CD4-positive, alpha-beta T cell (primary cell): Measurements from ENCODE around the gene FAAP20. TPM values are rescaled to one million over a fixed set of nuclear protein-coding genes. Genes with fewer than 3 reads are reported as not detected.
A peak's percentile ranks its signal among the peaks of the same experiment; 100 is the strongest.

ENCODE experiments used
- ATAC-seq: fragments of 200-7000 bp; cut with Tn5 transposase; one replicate; pipeline ENCODE4 v1.10.0; 2022; ENCODE audit warnings: mild to moderate bottlenecking; ENCODE audit not compliant: poor library complexity
- CTCF ChIA-PET: fragments of 350-600 bp; sonication (Branson Sonifier 250); formaldehyde crosslinking; loops from one replicate; lab custom pipeline; 2021; ENCODE audit warnings: antibody characterized with exemption, inconsistent platforms; lab: Charles Lee
- POLR2A ChIA-PET: fragments of 350-600 bp; sonication (Branson Sonifier 250); formaldehyde crosslinking; loops from one replicate; lab custom pipeline; 2021; ENCODE audit warnings: antibody characterized with exemption, inconsistent platforms; lab: Charles Lee
- DNase-seq, 14 experiments: peaks; one replicate each; pipeline ENCODE4 v3.0.0-alpha.2; 2013 to 2020; ENCODE audit warnings: mixed read lengths in 2 of 14
- H3K27ac ChIP-seq, 2 donors: one replicate each; pipeline versions ENCODE4 v1.5.1 to v1.7.0; 2013; ENCODE audit warnings: low read length in 2 of 2, low read depth in 1 of 2, mild to moderate bottlenecking in 1 of 2
- H3K27me3 ChIP-seq, 2 experiments: 1 replicate in 1 of 2; 2 replicates in 1 of 2; pipeline versions ENCODE4 v1.6.1 to v1.7.0; 2013; ENCODE audit warnings: low read length in 2 of 2, control low read depth in 1 of 2, mild to moderate bottlenecking in 1 of 2, moderate library complexity in 1 of 2; ENCODE audit not compliant: insufficient read depth in 2 of 2, control insufficient read depth in 1 of 2
- H3K36me3 ChIP-seq: one replicate; pipeline ENCODE4 v1.6.1; 2013; ENCODE audit warnings: low read length, control low read depth; ENCODE audit not compliant: insufficient read depth
- H3K4me1 ChIP-seq: one replicate; pipeline ENCODE4 v1.6.1; 2013; ENCODE audit warnings: low read length, control low read depth; ENCODE audit not compliant: insufficient read depth
- H3K4me3 ChIP-seq: one replicate; pipeline ENCODE4 v1.5.1; 2013; ENCODE audit warnings: mild to moderate bottlenecking, low read length, moderate library complexity
- H3K9me3 ChIP-seq, 2 experiments: 1 replicate in 1 of 2; 2 replicates in 1 of 2; pipeline versions ENCODE4 v1.6.1 to v1.7.0; 2013; ENCODE audit warnings: low read length in 2 of 2, mild to moderate bottlenecking in 2 of 2, control low read depth in 1 of 2, moderate library complexity in 1 of 2; ENCODE audit not compliant: control insufficient read depth in 1 of 2, insufficient read depth in 1 of 2
- H3K27ac Mint-ChIP-seq: one replicate; pipeline ENCODE4 v1.8.0; 2020; ENCODE audit warnings: mixed read lengths
- H3K27me3 Mint-ChIP-seq: one replicate; pipeline ENCODE4 v1.8.0; 2021; ENCODE audit warnings: mixed read lengths
- H3K36me3 Mint-ChIP-seq: one replicate; pipeline ENCODE4 v1.8.0; 2021; ENCODE audit warnings: low read depth, mixed read lengths
- H3K4me1 Mint-ChIP-seq: one replicate; pipeline ENCODE4 v1.8.0; 2021; ENCODE audit warnings: low read depth, mixed read lengths
- H3K4me3 Mint-ChIP-seq: one replicate; pipeline ENCODE4 v1.8.0; 2020; ENCODE audit warnings: mild to moderate bottlenecking, mixed read lengths
- H3K9me3 Mint-ChIP-seq: one replicate; pipeline ENCODE4 v1.8.0; 2020; ENCODE audit warnings: mixed read lengths
- CTCF ChIP-seq: fragments of 200-600 bp; IDR thresholded peaks from one replicate; pipeline ENCODE4 v1.8.0; 2022; ENCODE audit warnings: antibody characterized with exemption, mild to moderate bottlenecking
- intact Hi-C, 2 experiments: fragments of 100-400 bp; cut with DNase I in 1 of 2; cut with micrococcal nuclease in 1 of 2; formaldehyde crosslinking; loops; one replicate each; pipeline versions ENCODE4 v1.15.1 to v1.9.0; 2023 to 2025; cut with DNase I, micrococcal nuclease
- total RNA-seq, 174 experiments: library from RNA in 2 of 174; stranded (reverse) in 2 of 174; gene quantifications; one replicate each; pipeline ENCODE4 v1.2.3 and lab custom pipeline; 2021 to 2026

Gene FAAP20
- total RNA-seq, 2 experiments from 2014 or later, result 51.7 to 53.1 TPM

- Mint-ChIP-seq H3K27me3 (no peaks in the 10 kb centered on the region), H3K36me3 (no peaks in the 10 kb centered on the region), H3K4me3 (no peak overlapping the region), H3K4me1 (no peaks in the 10 kb centered on the region), H3K9me3 (no peaks in the 10 kb centered on the region), H3K27ac (no peak overlapping the region)
- Histone ChIP-seq H3K27me3 (no peaks in the 10 kb centered on the region), H3K36me3 (no peaks in the 10 kb centered on the region), H3K9me3 (no peaks in the 10 kb centered on the region), H3K4me1 (peaks cover 22% of the 10 kb centered on the region), H3K27ac (no peak overlapping the region), H3K4me3 (no peak overlapping the region)
- CTCF ChIA-PET, result no interaction called here
- no peak for ATAC-seq
- TF ChIP-seq CTCF, result no peak
- intact Hi-C loops, result no loop called here
- no peak for DNase-seq
- POLR2A ChIA-PET, result no interaction called here
Measured at GRCh38 chr1:2214541-2215241, 20.1 kb upstream of the FAAP20 start.

GRCh38 chr1:2213576-2214505 is 19.3 kb upstream of the FAAP20 start:
- no peak for DNase-seq
- no peak overlapping the region for H3K4me3 ChIP-seq
- no peaks in the 10 kb centered on the region for H3K27me3 Mint-ChIP-seq
- ATAC-seq, result no peak
- ChIA-PET CTCF (no interaction called here), POLR2A (no interaction called here)
- TF ChIP-seq CTCF, result no peak
- H3K4me3 Mint-ChIP-seq, result no peak overlapping the region
- intact Hi-C loops, result no loop called here
- no peaks in the 10 kb centered on the region for H3K9me3 ChIP-seq
- no peaks in the 10 kb centered on the region for H3K36me3 ChIP-seq
- no peaks in the 10 kb centered on the region for H3K27me3 ChIP-seq
- no peak overlapping the region for H3K27ac ChIP-seq
- H3K9me3 Mint-ChIP-seq, result no peaks in the 10 kb centered on the region
- no peaks in the 10 kb centered on the region for H3K36me3 Mint-ChIP-seq
- H3K27ac Mint-ChIP-seq, result no peak overlapping the region
- H3K4me1 Mint-ChIP-seq, result no peaks in the 10 kb centered on the region
- H3K4me1 ChIP-seq, result peaks cover 22% of the 10 kb centered on the region

- peak; percentile 33 for TF ChIP-seq CTCF
- H3K9me3 Mint-ChIP-seq, result no peaks in the 10 kb centered on the region
- H3K27ac ChIP-seq, result no peak overlapping the region
- H3K4me1 ChIP-seq, result peaks cover 22% of the 10 kb centered on the region
- H3K36me3 Mint-ChIP-seq, result no peaks in the 10 kb centered on the region
- H3K27ac Mint-ChIP-seq, result no peak overlapping the region
- peak overlapping the region; percentile 43 for H3K4me3 ChIP-seq
- CTCF ChIA-PET, result interaction anchor here (0.7 to 1.7 kb wide), 7 partner anchors 12 to 168 kb away, joined by 3 to 7 read pairs (median 3); partner anchors contain the start of gene FAAP20
- no peaks in the 10 kb centered on the region for H3K27me3 Mint-ChIP-seq
- H3K9me3 ChIP-seq, result peaks cover 0 to under 1% of the 10 kb centered on the region in 2 experiments
- peak overlapping the region; percentile 34 for H3K4me3 Mint-ChIP-seq
- no peaks in the 10 kb centered on the region for H3K4me1 Mint-ChIP-seq
- H3K27me3 ChIP-seq, result no peaks in the 10 kb centered on the region
- ATAC-seq (peak; percentile 83), DNase-seq (peak in 11 of 14 experiments; percentile 42 to 83 (median 60))
- H3K36me3 ChIP-seq, result no peaks in the 10 kb centered on the region
- intact Hi-C loops, result no loop called here
- POLR2A ChIA-PET, result interaction anchor here (1.0 to 1.2 kb wide), 2 partner anchors 15 to 21 kb away, joined by 4 read pairs; no protein-coding TSS in a partner anchor
Measured at GRCh38 chr1:2212532-2213491, 18.2 kb upstream of the FAAP20 start.
